HepG2 (cell line): ENCODE results near the gene PLD2. TPM values are rescaled to one million over a fixed set of nuclear protein-coding genes. Genes with fewer than 3 reads are reported as not detected.

Experiments
- CHCHD3 ChIP-seq: sonication (generic); formaldehyde crosslinking; IDR thresholded peaks from 2 replicates; pipeline ENCODE4 v1.8.0; 2022; ENCODE audit warnings: mild to moderate bottlenecking, missing genetic modification reagents, moderate library complexity
- CREB3 ChIP-seq: sonication (generic); formaldehyde crosslinking; IDR thresholded peaks from 2 replicates; pipeline ENCODE4 v1.5.0; 2020; ENCODE audit warnings: missing genetic modification reagents
- GABPB1 ChIP-seq: IDR thresholded peaks from 2 replicates; pipeline ENCODE4 v1.6.1; 2016; ENCODE audit warnings: mild to moderate bottlenecking, missing genetic modification reagents, moderate library complexity, missing compliant biosample characterization
- IKZF5 ChIP-seq: IDR thresholded peaks from 2 replicates; pipeline ENCODE4 v1.6.1; 2018; ENCODE audit warnings: missing genetic modification reagents, mild to moderate bottlenecking, missing compliant biosample characterization
- IRF9 ChIP-seq: sonication (generic); formaldehyde crosslinking; IDR thresholded peaks from 2 replicates; pipeline ENCODE4 v1.8.0; 2022; ENCODE audit warnings: missing genetic modification reagents, mild to moderate bottlenecking, borderline replicate concordance
- KMT2B ChIP-seq: IDR thresholded peaks from 2 replicates; pipeline ENCODE4 v1.6.1; 2016; ENCODE audit warnings: missing genetic modification reagents, missing compliant biosample characterization
- MEIS2 ChIP-seq: sonication (generic); formaldehyde crosslinking; IDR thresholded peaks from 2 replicates; pipeline ENCODE4 v1.9.0; 2021; ENCODE audit warnings: mild to moderate bottlenecking, missing genetic modification reagents
- MIXL1 ChIP-seq: IDR thresholded peaks from 2 replicates; pipeline ENCODE4 v1.6.1; 2016
- MXD3 ChIP-seq: IDR thresholded peaks from 2 replicates; pipeline ENCODE4 v1.6.1; 2016; ENCODE audit warnings: mild to moderate bottlenecking, missing biosample characterization, missing genetic modification reagents
- MXI1 ChIP-seq: IDR thresholded peaks from 3 replicates; pipeline ENCODE4 v1.6.1; 2012; ENCODE audit warnings: low read depth, low read length, inconsistent platforms, borderline replicate concordance
- MYC ChIP-seq: sonication (generic); formaldehyde crosslinking; IDR thresholded peaks from 2 replicates; pipeline ENCODE4 v1.9.0; 2021; ENCODE audit warnings: missing genetic modification reagents, borderline replicate concordance
- POLR2AphosphoS2 ChIP-seq: IDR thresholded peaks from 2 replicates; pipeline ENCODE4 v1.6.1; 2011; ENCODE audit warnings: low read depth, low read length, improper control_type of control experiment
- RBAK ChIP-seq: sonication (generic); formaldehyde crosslinking; IDR thresholded peaks from 2 replicates; pipeline ENCODE4 v1.5.1; 2020; ENCODE audit warnings: mild to moderate bottlenecking, missing genetic modification reagents
- RFXANK ChIP-seq: IDR thresholded peaks from 2 replicates; pipeline ENCODE4 v1.6.1; 2016
- TAF15 ChIP-seq: fragments of 200-400 bp; formaldehyde crosslinking; IDR thresholded peaks from one replicate; pipeline ENCODE4 v1.6.1; 2018; ENCODE audit warnings: mild to moderate bottlenecking, low read depth, low read length; ENCODE audit not compliant: poor library complexity, severe bottlenecking
- THAP7 ChIP-seq: sonication (generic); formaldehyde crosslinking; IDR thresholded peaks from 2 replicates; pipeline ENCODE4 v1.8.1; 2023; ENCODE audit warnings: mild to moderate bottlenecking, missing genetic modification reagents
- TOE1 ChIP-seq: sonication (generic); formaldehyde crosslinking; IDR thresholded peaks from 2 replicates; pipeline ENCODE4 v1.4.0; 2020; ENCODE audit warnings: mild to moderate bottlenecking, missing genetic modification reagents
- YY1 ChIP-seq: IDR thresholded peaks from 2 replicates; pipeline ENCODE4 v1.6.1; 2011; ENCODE audit warnings: low read length, low read depth, moderate library complexity, mild to moderate bottlenecking; ENCODE audit not compliant: insufficient read depth, insufficient replicate concordance
- ZBTB10 ChIP-seq: sonication (generic); formaldehyde crosslinking; IDR thresholded peaks from 2 replicates; pipeline ENCODE4 v1.4.0; 2020; ENCODE audit warnings: missing genetic modification reagents, borderline replicate concordance
- ZBTB21 ChIP-seq: sonication (generic); formaldehyde crosslinking; IDR thresholded peaks from 2 replicates; pipeline ENCODE4 v1.4.0; 2020; ENCODE audit warnings: missing genetic modification reagents
- ZFP1 ChIP-seq: IDR thresholded peaks from 2 replicates; pipeline ENCODE4 v1.6.1; 2016
- ZNF282 ChIP-seq: fragments of 450-650 bp; IDR thresholded peaks from 2 replicates; pipeline ENCODE4 v1.6.1; 2018; ENCODE audit not compliant: partially characterized antibody
- polyA plus RNA-seq, 8 experiments: library from polyadenylated mRNA; depleted of rRNA in 3 of 8; stranded (reverse) in 7 of 8; unstranded in 1 of 8; fragments of >200 nt; fragmentation: Illumina TruSeq in 4 of 8; extraction: Trizol in 4 of 8; gene quantifications; 2 replicates each; pipeline versions ENCODE4 v1.2.1 to v1.2.3, GENCODE V29; 2011 to 2016; ENCODE audit warnings: low read depth in 4 of 8, missing spikeins in 1 of 8, mixed read lengths in 1 of 8; ENCODE audit not compliant: insufficient read depth in 1 of 8
- total RNA-seq, 5 experiments: library from RNA; depleted of rRNA; stranded (reverse); fragments of >200 nt; fragmentation: Illumina TruSeq; extraction: Trizol; gene quantifications; 2 replicates each; pipeline ENCODE4 v1.2.3, GENCODE V29; 2016; ENCODE audit warnings: low read depth in 1 of 5

PLD2 gene
- total and polyA plus RNA-seq, 2 of the 13 experiments (the other 11 are each of a cell fraction or from before 2014, with no cell fraction given) = 13.4 to 29.7 TPM

GRCh38 chr17:4771519-4772234, 35.3 kb upstream of the PLD2 start, which contains the start of gene TM4SF5 (continued):
- TF ChIP-seq ZBTB10 (CRISPR knock-in tag) (peak; percentile 75; the same call in 1 of the 2 replicates), MEIS2 (CRISPR knock-in tag) (peak; percentile 90), TAF15 (no peak), MXD3 (CRISPR knock-in tag) (peak; percentile 67; the same call in 1 of the 2 replicates), ZFP1 (CRISPR knock-in tag) (peak; percentile 42; the same call in 1 of the 2 replicates), IRF9 (CRISPR knock-in tag) (no peak), THAP7 (CRISPR knock-in tag) (no peak), MIXL1 (peak; percentile 83), IKZF5 (peak; percentile 84), RFXANK (CRISPR knock-in tag) (no peak), YY1 (peak; percentile 68), RBAK (no peak), MXI1 (peak; percentile 99), KMT2B (CRISPR knock-in tag) (no peak), ZNF282 (no peak), GABPB1 (CRISPR knock-in tag) (peak; percentile 64), ZBTB21 (CRISPR knock-in tag) (no peak), MYC (CRISPR knock-in tag) (peak; percentile 93), CREB3 (peak; percentile 80; the same call in 1 of the 2 replicates), CHCHD3 (CRISPR knock-in tag) (no peak), POLR2AphosphoS2 (no peak), TOE1 (CRISPR knock-in tag) (no peak)
